ENCODE results near the gene MUSK.

GRCh38 chr9:110668570-110669167 lies at the start of gene MUSK:
- TF ChIP-seq POLR2AphosphoS5 (IDR thresholded peaks at IDR 0.05) (no peak), CTCF (IDR thresholded peaks at IDR 0.05) (no peak)

Data from esophagus muscularis mucosa (tissue), 3 donors.